Measurements from ENCODE around the gene MAP4K5.

DNA sequence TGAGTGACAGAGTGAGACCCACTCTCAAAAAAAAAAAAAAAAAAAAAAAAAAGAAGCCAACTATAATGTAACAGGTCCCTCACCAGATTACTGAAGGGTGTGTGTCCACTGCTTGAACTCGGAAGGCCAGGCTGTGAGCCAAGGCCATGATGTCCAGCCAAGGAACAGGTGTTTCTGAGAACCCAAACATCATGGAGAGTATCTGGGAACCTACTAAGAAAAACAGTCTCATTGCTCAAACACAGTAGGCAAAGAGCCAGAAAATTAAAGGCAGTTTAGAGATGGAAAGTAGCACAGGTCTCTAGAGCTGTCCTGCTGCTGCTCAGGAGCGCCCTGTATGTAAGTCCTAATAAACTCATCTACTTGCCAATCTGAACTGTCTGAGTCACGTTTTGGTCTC lies 12.5 kb upstream of the MAP4K5 start:
- TF ChIP-seq, protein P1, sequence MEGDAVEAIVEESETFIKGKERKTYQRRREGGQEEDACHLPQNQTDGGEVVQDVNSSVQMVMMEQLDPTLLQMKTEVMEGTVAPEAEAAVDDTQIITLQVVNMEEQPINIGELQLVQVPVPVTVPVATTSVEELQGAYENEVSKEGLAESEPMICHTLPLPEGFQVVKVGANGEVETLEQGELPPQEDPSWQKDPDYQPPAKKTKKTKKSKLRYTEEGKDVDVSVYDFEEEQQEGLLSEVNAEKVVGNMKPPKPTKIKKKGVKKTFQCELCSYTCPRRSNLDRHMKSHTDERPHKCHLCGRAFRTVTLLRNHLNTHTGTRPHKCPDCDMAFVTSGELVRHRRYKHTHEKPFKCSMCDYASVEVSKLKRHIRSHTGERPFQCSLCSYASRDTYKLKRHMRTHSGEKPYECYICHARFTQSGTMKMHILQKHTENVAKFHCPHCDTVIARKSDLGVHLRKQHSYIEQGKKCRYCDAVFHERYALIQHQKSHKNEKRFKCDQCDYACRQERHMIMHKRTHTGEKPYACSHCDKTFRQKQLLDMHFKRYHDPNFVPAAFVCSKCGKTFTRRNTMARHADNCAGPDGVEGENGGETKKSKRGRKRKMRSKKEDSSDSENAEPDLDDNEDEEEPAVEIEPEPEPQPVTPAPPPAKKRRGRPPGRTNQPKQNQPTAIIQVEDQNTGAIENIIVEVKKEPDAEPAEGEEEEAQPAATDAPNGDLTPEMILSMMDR (IDR thresholded peaks at IDR 0.05; ENCODE audit: low read depth, low read length, missing input control), result no peak
- TF ChIP-seq, protein P2, sequence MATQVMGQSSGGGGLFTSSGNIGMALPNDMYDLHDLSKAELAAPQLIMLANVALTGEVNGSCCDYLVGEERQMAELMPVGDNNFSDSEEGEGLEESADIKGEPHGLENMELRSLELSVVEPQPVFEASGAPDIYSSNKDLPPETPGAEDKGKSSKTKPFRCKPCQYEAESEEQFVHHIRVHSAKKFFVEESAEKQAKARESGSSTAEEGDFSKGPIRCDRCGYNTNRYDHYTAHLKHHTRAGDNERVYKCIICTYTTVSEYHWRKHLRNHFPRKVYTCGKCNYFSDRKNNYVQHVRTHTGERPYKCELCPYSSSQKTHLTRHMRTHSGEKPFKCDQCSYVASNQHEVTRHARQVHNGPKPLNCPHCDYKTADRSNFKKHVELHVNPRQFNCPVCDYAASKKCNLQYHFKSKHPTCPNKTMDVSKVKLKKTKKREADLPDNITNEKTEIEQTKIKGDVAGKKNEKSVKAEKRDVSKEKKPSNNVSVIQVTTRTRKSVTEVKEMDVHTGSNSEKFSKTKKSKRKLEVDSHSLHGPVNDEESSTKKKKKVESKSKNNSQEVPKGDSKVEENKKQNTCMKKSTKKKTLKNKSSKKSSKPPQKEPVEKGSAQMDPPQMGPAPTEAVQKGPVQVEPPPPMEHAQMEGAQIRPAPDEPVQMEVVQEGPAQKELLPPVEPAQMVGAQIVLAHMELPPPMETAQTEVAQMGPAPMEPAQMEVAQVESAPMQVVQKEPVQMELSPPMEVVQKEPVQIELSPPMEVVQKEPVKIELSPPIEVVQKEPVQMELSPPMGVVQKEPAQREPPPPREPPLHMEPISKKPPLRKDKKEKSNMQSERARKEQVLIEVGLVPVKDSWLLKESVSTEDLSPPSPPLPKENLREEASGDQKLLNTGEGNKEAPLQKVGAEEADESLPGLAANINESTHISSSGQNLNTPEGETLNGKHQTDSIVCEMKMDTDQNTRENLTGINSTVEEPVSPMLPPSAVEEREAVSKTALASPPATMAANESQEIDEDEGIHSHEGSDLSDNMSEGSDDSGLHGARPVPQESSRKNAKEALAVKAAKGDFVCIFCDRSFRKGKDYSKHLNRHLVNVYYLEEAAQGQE (IDR thresholded peaks at IDR 0.05), result no peak

All from liver (tissue), 2 donors.